Panc1 (cell line): ENCODE measurements around the gene SBK1. TPM values are rescaled to one million over a fixed set of nuclear protein-coding genes. Genes with fewer than 3 reads are reported as not detected.

Source experiments
- ATAC-seq: fragments of 200-7000 bp; cut with Tn5 transposase; 2 replicates; pipeline ENCODE4 v1.9.1; 2020; ENCODE audit warnings: mild to moderate bottlenecking, moderate library complexity
- BruUV-seq: library from RNA; stranded (reverse); fragments of 400-500 nt; replicated peaks from 2 replicates; lab custom pipeline; 2021; lab: Mats Ljungman, UMichigan
- CTCF ChIA-PET: fragments of 300-600 bp; sonication (Branson Sonifier 250); formaldehyde crosslinking; loops from one replicate; lab custom pipeline; 2022; ENCODE audit warnings: antibody characterized with exemption; lab: Charles Lee
- POLR2A ChIA-PET: fragments of 300-600 bp; sonication (Branson Sonifier 250); formaldehyde crosslinking; loops from one replicate; lab custom pipeline; 2022; ENCODE audit warnings: antibody characterized with exemption; lab: Charles Lee
- DNase-seq: peaks from one replicate; pipeline ENCODE4 v3.0.0-alpha.2; 2010; ENCODE audit warnings: low read depth, low spot score
- H3K27ac ChIP-seq: 2 replicates; pipeline ENCODE4 v1.5.1; 2011; ENCODE audit warnings: mild to moderate bottlenecking, low read length, inconsistent platforms
- H3K27me3 ChIP-seq: fragments of 200-500 bp; sonication (Bioruptor generic); 2 replicates; pipeline ENCODE4 v1.6.0; 2014; ENCODE audit warnings: low read length, inconsistent platforms; ENCODE audit not compliant: control insufficient read depth, insufficient read depth
- H3K36me3 ChIP-seq: fragments of 200-500 bp; sonication (Bioruptor generic); 2 replicates; pipeline ENCODE4 v1.5.1; 2014; ENCODE audit warnings: inconsistent platforms, mild to moderate bottlenecking, low read length, moderate library complexity; ENCODE audit not compliant: control insufficient read depth, insufficient read depth
- H3K4me1 ChIP-seq: 2 replicates; pipeline ENCODE4 v1.5.1; 2011; ENCODE audit warnings: inconsistent platforms, mild to moderate bottlenecking, low read length, moderate library complexity; ENCODE audit not compliant: control insufficient read depth, insufficient read depth
- H3K4me3 ChIP-seq, 2 experiments: 2 replicates each; pipeline ENCODE4 v1.5.1; 2011 to 2012; ENCODE audit warnings: low read depth in 2 of 2, low read length in 2 of 2, mild to moderate bottlenecking in 2 of 2, inconsistent platforms in 1 of 2, moderate library complexity in 1 of 2
- H3K9me3 ChIP-seq: fragments of 200-500 bp; sonication (Bioruptor generic); 2 replicates; pipeline ENCODE4 v1.5.1; 2014; ENCODE audit warnings: low read depth, mild to moderate bottlenecking, inconsistent platforms, low read length, moderate library complexity; ENCODE audit not compliant: control insufficient read depth, insufficient read depth
- CTCF ChIP-seq: fragments of 450-650 bp; IDR thresholded peaks from 2 replicates; pipeline ENCODE4 v1.5.1; 2017; ENCODE audit warnings: mild to moderate bottlenecking
- POLR2AphosphoS5 ChIP-seq: IDR thresholded peaks from 2 replicates; pipeline ENCODE4 v1.6.1; 2012; ENCODE audit warnings: mild to moderate bottlenecking, low read depth, low read length, moderate library complexity
- REST ChIP-seq, 2 experiments: IDR thresholded peaks; 2 replicates each; pipeline ENCODE4 v1.6.1; 2011 to 2012; ENCODE audit warnings: low read depth in 2 of 2, control low read depth in 1 of 2, low read length in 1 of 2, mild to moderate bottlenecking in 1 of 2, moderate library complexity in 1 of 2; ENCODE audit not compliant: insufficient read depth in 1 of 2
- SIN3A ChIP-seq: IDR thresholded peaks from 2 replicates; pipeline ENCODE4 v1.6.1; 2012; ENCODE audit warnings: low read depth, mild to moderate bottlenecking, low read length, moderate library complexity, borderline replicate concordance; ENCODE audit not compliant: insufficient read depth
- TCF7L2 ChIP-seq: IDR thresholded peaks from 2 replicates; pipeline ENCODE4 v1.6.1; 2011; ENCODE audit warnings: mild to moderate bottlenecking, low read depth, low read length, inconsistent platforms
- in situ Hi-C: cut with HindIII; loops from 2 replicates; pipeline ENCODE4 v1.10.0; 2016; ENCODE audit warnings: low sequenced_read_pairs, low pct_unique_long_range_greater_than_20kb
- intact Hi-C: fragments of 100-400 bp; cut with micrococcal nuclease; formaldehyde crosslinking; loops from one replicate; pipeline ENCODE4 v1.10.0; 2022; ENCODE audit not compliant: unreplicated experiment
- total RNA-seq: library from RNA; stranded (reverse); gene quantifications from one replicate; pipeline ENCODE4 v1.2.1, GENCODE V29; 2021; ENCODE audit not compliant: unreplicated experiment

The SBK1 gene
- total RNA-seq, 1 experiment from 2014 or later: 2.4 TPM

GRCh38 chr16:28294201-28294600 is 1.9 kb downstream of the SBK1 start:
- in situ Hi-C loops (no loop called here), intact Hi-C loops (no loop called here)
- Histone ChIP-seq H3K9me3 (no peaks in the 10 kb centered on the region), H3K27me3 (no peaks in the 10 kb centered on the region), H3K36me3 (peaks cover 2% of the 10 kb centered on the region; the same call in 1 of the 2 replicates), H3K4me3 (no peak overlapping the region), H3K4me1 (peaks cover 9% of the 10 kb centered on the region), H3K27ac (no peak overlapping the region)
- no peak for ATAC-seq
- TF ChIP-seq POLR2AphosphoS5 (no peak), REST (IDR thresholded peaks at IDR 0.05; ENCODE audit: insufficient read depth in 1 of 2, low read depth in 2 of 2, low read length in 1 of 2) (no peak), SIN3A (no peak), TCF7L2 (no peak), CTCF (no peak)
- POLR2A ChIA-PET: no interaction called here
- no peak for DNase-seq
- no TSS peak for BruUV-seq
- CTCF ChIA-PET: no interaction called here

- no peak for DNase-seq
- H3K4me3 ChIP-seq: no peak overlapping the region
- H3K27ac ChIP-seq: no peak overlapping the region
- CTCF ChIA-PET: interaction anchor here (0.7 kb wide), 1 partner anchor 12 kb away, joined by 7 read pairs; no protein-coding TSS in a partner anchor
- BruUV-seq: no TSS peak
- in situ Hi-C loops (no loop called here), intact Hi-C loops (no loop called here)
- no peak for ATAC-seq
- peaks cover 9% of the 10 kb centered on the region for H3K4me1 ChIP-seq
- POLR2A ChIA-PET: interaction anchor here (0.6 kb wide), 1 partner anchor 37 kb away, joined by 9 read pairs; no protein-coding TSS in a partner anchor
- H3K9me3 ChIP-seq: no peaks in the 10 kb centered on the region
- no peak for TF ChIP-seq TCF7L2
- TF ChIP-seq POLR2AphosphoS5: no peak
- TF ChIP-seq CTCF: no peak
- no peak for TF ChIP-seq SIN3A
- TF ChIP-seq REST (IDR thresholded peaks at IDR 0.05; ENCODE audit: insufficient read depth in 1 of 2, low read depth in 2 of 2, low read length in 1 of 2): no peak
- peaks cover 2% of the 10 kb centered on the region; the same call in 1 of the 2 replicates for H3K36me3 ChIP-seq
- H3K27me3 ChIP-seq: no peaks in the 10 kb centered on the region
These were observed 3.0 kb downstream of the SBK1 start for GRCh38 chr16:28295276-28295675.
